ENCODE measurements around the gene OPCML.

The OPCML gene

GRCh38 chr11:132911186-132911585 lies 621.1 kb downstream of the OPCML start:
- in situ Hi-C loops (cut with MboI; ENCODE audit: low sequenced_read_pairs), result no loop called here

- in situ Hi-C loops (cut with MboI; ENCODE audit: low sequenced_read_pairs), result no loop called here
Observed at GRCh38 chr11:132910011-132910760, 622.1 kb downstream of the OPCML start.

- in situ Hi-C loops (cut with MboI; ENCODE audit: low sequenced_read_pairs), result no loop called here
Observed at GRCh38 chr11:132909021-132909606, 623.2 kb downstream of the OPCML start.

- in situ Hi-C loops (cut with MboI; ENCODE audit: low sequenced_read_pairs), result no loop called here
Observed at GRCh38 chr11:132908414-132908810, 623.9 kb downstream of the OPCML start.

DNA sequence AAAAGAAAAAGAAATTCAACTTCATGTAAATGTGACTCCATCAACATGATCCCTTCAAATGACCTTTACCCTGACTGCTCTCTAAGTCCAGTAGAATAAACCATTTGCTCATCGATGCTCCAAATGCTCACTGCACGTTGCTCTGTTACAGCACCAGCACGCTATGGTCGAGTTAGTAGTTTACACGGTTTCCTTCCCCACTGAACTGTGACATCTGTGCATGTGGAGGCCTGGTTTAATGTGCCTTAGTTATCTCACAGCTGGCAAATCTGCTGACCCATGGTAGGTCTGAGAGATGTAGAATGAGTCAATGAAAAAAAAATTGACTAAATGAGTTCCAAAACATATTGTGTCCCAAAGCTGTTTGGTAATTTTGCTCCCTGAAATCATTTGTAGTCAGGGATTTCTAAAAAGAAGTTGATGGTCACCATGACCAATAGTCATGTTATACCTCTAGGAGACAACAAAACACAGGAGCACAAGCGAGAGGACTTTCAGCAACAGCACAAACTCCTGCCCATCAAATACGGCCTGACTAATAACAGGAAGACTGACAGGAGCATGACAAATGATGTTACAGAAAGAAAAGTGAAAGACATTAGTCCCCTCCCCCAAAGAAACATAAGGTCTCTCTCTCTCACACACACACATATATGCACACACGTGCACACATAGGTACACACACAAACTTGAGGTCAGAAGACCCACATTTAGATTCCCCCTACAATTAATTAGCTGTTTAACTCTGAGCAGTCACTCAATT lies 624.5 kb downstream of the OPCML start:
- in situ Hi-C loops (cut with MboI; ENCODE audit: low sequenced_read_pairs), result no loop called here

- in situ Hi-C loops (cut with MboI; ENCODE audit: low sequenced_read_pairs), result no loop called here
Observed at GRCh38 chr11:132904607-132905006, 627.7 kb downstream of the OPCML start.

DNA sequence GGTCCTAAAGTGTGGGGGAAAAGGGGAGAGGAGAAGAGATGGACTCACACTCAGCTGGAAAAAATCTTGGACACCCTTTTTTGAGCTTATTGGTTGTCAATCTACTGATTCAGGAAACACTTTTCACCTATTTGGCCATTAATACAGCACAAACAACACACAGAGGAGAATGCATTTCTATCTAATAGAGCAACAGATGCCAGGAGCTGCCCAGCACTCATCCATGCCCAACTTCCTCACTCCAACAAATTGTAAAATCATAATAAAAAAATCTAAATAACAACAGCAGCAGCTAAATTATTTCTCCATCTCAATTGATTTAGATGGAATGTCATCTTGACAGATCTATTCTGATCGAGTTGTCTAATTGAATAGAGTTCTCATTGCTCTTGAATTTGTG lies 628.2 kb downstream of the OPCML start:
- in situ Hi-C loops (cut with MboI; ENCODE audit: low sequenced_read_pairs), result no loop called here

- in situ Hi-C loops (cut with MboI; ENCODE audit: low sequenced_read_pairs), result no loop called here
Observed at GRCh38 chr11:132901638-132902471, 630.4 kb downstream of the OPCML start.

- in situ Hi-C loops (cut with MboI; ENCODE audit: low sequenced_read_pairs), result no loop called here
Observed at GRCh38 chr11:132898676-132899075, 633.6 kb downstream of the OPCML start.

DNA sequence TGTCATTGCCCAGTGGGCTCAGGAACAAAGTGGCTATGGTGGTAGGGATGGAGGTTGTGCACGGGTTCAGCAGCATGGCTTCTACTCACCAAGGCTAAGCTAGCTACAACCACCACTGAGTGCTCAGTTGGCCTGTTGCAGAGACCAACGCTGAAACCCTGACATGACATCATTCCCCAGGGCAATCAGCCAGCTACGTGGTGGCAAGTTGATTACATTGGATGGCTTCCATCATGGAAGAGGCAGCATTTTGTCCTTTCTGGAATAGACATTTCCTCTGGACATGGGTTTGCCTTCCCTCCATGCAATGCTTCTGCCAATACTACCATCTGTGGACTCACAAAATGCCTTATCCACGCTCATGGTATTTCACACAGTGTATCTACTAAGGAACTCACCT lies 634.3 kb downstream of the OPCML start:
- in situ Hi-C loops (cut with MboI; ENCODE audit: low sequenced_read_pairs), result no loop called here

DNA sequence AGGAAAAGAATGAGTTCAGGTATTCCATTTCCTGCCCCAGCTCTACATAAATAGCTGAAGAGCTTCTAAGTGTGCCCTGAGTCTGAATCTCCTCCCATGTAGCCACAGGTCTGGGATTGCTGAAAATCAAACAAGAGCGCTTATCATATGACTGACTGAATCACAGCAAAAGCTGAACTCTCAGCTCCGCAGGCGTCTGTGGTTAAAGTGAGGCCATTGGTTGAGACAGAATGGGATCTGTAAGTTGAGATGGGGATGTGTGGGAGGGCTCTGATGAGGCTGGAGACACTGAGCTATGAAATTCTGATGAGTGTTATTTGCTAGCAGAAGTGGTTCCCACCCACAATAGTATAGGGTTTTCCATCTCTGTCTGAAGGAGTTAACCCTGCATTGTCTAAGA lies 637.0 kb downstream of the OPCML start:
- in situ Hi-C loops (cut with MboI; ENCODE audit: low sequenced_read_pairs), result no loop called here

DNA sequence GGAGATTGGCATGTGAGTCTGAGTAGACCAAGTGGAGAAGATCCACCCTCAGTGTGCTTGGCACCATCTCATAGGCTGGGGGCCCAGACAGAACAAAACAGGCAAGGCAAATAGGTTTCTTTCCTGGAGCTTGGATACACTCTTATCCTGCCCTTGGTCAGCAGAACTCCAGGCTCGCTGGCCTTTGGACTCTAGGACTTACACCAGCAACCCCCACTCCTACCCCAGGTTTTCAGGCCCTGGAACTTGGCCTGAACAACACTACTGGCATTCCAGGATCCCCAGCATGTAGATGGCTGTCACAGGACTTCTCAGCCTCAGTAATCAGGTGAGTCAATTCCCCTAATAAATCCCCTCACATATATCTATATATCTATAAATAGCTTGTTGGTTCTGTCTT lies 637.7 kb downstream of the OPCML start:
- in situ Hi-C loops (cut with MboI; ENCODE audit: low sequenced_read_pairs), result no loop called here

DNA sequence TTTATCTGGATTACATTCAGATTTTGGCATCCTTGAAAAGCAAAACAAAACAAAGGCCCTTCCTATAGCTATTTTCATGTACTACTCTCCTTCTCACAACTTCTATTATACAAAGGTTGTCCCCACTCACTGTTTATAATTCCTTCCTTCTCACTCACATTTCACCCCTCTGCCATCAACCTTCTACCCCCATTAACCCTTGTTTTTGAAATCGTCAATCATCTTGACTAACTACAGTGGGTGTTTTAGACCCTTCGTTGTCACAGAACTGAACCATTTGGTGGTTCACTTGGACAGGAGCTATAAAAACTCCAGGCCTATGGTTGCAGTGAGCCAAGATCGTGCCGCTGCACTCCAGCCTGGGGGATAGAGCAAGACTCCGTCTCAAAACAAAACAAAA lies 639.4 kb downstream of the OPCML start:
- in situ Hi-C loops (cut with MboI; ENCODE audit: low sequenced_read_pairs), result no loop called here

DNA sequence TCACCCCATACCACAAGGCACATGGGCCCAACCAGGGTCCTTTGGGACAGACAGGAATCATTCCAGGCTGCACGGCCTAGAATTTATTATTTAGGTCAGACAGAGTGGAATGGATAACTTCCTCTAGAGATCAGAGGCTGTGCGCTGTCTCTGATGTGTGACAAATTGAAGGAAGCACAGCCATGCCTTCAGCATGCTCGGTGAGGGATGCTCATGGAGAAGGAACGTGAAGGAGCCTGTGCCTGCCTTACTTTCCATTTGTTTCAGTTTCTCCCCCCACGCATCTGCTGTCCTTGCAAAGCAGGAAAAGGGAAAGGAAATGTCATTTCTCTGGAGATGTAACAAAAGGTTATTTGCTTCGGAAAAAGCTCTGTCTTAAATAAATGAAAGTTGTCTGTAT lies 644.1 kb downstream of the OPCML start:
- in situ Hi-C loops (cut with MboI; ENCODE audit: low sequenced_read_pairs), result no loop called here

DNA sequence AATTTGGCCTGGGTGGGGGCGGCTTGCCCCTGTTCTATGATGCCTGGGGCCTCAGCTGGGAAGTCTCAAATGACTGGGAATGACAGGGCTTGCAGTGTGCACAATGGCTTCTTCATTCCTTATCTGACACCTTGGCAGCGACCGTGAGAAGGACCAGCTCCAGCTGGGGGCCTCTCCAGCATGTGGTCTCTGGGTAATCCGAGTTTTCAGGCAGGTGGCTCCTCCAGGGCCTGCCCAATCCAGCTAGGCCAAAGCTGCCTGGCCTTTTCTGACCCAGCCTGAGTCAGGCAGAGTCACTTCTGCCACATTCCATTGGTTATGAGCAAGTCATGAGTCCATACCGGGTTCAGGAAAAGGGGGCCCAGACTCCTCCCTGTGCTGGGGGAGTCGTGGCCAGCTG lies 646.0 kb downstream of the OPCML start:
- in situ Hi-C loops (cut with MboI; ENCODE audit: low sequenced_read_pairs), result no loop called here

DNA sequence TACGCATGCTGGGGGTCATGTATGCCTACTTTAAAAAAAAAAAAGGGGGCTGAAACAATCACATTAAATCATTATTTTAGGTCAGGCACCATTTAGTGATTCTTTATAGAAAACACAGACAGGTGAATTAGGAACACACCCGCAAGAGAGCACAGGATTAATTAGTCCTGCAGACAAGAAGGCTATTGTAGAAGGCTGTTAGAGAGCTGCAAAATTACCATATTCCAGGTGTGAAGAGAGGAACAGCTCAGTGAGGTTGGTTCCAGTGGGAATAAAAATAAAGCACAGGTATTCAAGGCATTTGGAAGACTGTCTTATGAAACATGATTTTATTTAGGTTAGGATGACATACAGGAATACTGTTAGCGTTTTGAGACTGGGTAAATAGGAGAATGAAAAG lies 649.1 kb downstream of the OPCML start:
- in situ Hi-C loops (cut with MboI; ENCODE audit: low sequenced_read_pairs), result no loop called here

DNA sequence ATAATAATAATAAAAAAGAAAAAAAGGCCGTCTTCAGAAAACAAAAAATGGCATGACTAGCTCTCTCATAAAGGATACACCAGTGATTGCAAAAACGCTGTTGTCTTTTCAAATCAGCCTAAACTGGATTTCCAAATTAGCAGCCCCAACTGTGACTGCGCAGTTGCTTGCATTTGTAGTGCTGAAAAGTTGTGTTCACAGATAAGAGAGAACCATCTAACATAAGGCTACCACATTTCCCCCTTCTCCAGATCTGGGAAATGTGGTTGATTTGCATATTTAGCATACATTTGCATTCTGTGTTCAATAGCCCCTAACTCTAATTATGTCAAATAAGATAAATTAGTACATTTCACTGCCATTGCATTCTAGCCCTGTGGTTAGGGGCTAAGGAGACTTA lies 650.7 kb downstream of the OPCML start:
- in situ Hi-C loops (cut with MboI; ENCODE audit: low sequenced_read_pairs), result no loop called here

DNA sequence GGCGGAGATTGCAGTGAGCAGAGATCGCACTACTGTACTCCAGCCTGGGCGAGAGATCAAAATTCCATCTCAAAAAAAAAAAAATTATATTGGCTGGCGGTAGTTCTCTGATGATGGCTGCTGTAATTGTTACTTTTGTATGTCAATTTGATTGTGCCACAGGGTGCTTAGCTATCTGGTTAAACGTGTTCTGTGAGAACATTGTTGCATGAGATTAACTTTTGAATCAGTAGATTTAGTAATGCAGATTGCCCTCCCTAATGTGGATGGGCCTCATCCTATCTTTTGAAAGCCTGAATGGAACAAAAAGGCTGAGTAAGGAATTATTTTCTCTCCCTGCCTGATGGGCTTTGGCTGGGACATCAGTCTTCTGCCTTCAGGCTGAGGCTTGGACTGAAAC lies 654.2 kb downstream of the OPCML start:
- in situ Hi-C loops (cut with MboI; ENCODE audit: low sequenced_read_pairs), result no loop called here

- in situ Hi-C loops (cut with MboI; ENCODE audit: low sequenced_read_pairs), result no loop called here
Observed at GRCh38 chr11:132876705-132877104, 655.6 kb downstream of the OPCML start.

DNA sequence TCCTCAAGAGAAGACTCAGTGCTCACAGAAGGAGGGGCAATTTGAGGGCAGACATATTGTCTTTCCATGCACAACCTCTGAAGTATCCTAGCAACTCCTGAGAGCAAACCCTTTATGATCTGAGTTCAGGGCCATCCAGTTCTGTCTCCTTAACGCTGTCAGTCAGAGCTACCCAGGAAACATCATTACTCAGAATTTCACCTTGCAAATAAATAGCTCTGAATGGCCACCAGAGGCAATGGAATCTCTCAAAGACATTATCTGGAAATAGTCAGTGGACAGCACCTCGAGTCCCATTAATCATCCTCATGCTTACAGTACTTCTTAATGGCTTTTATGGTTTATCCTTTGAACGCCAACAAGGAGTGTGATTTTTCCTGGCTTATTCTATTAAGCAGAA lies 656.1 kb downstream of the OPCML start:
- in situ Hi-C loops (cut with MboI; ENCODE audit: low sequenced_read_pairs), result no loop called here

- in situ Hi-C loops (cut with MboI; ENCODE audit: low sequenced_read_pairs), result no loop called here
Observed at GRCh38 chr11:132874638-132875037, 657.7 kb downstream of the OPCML start.
